Psoas muscle (tissue), 8 donors: ENCODE measurements around the gene HS6ST2. TPM values are rescaled to one million over a fixed set of nuclear protein-coding genes. Genes with fewer than 3 reads are reported as not detected.
A peak's percentile ranks its signal among the peaks of the same experiment; 100 is the strongest.

Source experiments
- ATAC-seq, 4 donors: fragments of 200-7000 bp; cut with Tn5 transposase; one replicate each; pipeline ENCODE4 v1.9.1; 2020; ENCODE audit warnings: moderate library complexity in 3 of 4, mild to moderate bottlenecking in 2 of 4
- DNase-seq, 2 donors: peaks; one replicate each; pipeline ENCODE4 v3.0.0-alpha.2; 2020
- H3K27ac ChIP-seq: fragments of 200-600 bp; one replicate; pipeline ENCODE4 v1.8.0; 2022
- H3K27me3 ChIP-seq, 3 donors: fragments of 200-600 bp in 1 of 3; one replicate each; pipeline versions ENCODE4 v1.6.1 to v1.8.0; 2013 to 2022; ENCODE audit warnings: low read length in 2 of 3, mild to moderate bottlenecking in 2 of 3, moderate library complexity in 1 of 3; ENCODE audit not compliant: insufficient read depth in 3 of 3
- H3K36me3 ChIP-seq, 2 donors: fragments of 200-600 bp in 1 of 2; one replicate each; pipeline versions ENCODE4 v1.6.1 to v1.8.0; 2013 to 2022; ENCODE audit warnings: low read depth in 1 of 2, mild to moderate bottlenecking in 1 of 2, moderate library complexity in 1 of 2; ENCODE audit not compliant: insufficient read depth in 1 of 2
- H3K4me1 ChIP-seq: fragments of 200-600 bp; one replicate; pipeline ENCODE4 v1.8.0; 2022
- H3K4me3 ChIP-seq: fragments of 200-600 bp; one replicate; pipeline ENCODE4 v1.8.0; 2022; ENCODE audit warnings: mild to moderate bottlenecking
- H3K9me3 ChIP-seq: fragments of 200-600 bp; one replicate; pipeline ENCODE4 v1.8.0; 2022
- WGBS, 3 donors: extraction: QIAGEN DNeasy Blood & Tissue Kit; methylation state at CpG; one replicate each; pipeline versions ENCODE4 v1.1.6 to v1.1.7; 2013; 5-methylcytosine and 5-hydroxymethylcytosine counted together
- intact Hi-C, 2 donors: fragments of 100-400 bp; cut with DNase I; formaldehyde crosslinking; loops; one replicate each; pipeline versions ENCODE4 v1.11.0 to v1.14.2; 2022
- polyA plus RNA-seq, 3 donors: library from polyadenylated mRNA; stranded (reverse); fragments of 200-250 nt; gene quantifications; one replicate each; pipeline ENCODE4 v1.2.3, GENCODE V29; 2013
- total RNA-seq, 4 donors: library from RNA; stranded (reverse); fragmentation: NEBNext Ultra II Directional in 2 of 4; extraction: Animal tissue kit (Norgen Biotek cat#: 25700) in 2 of 4; gene quantifications; one replicate each; pipeline versions ENCODE4 v1.2.1 to v1.2.4, GENCODE V29; 2021 to 2023
- TF ChIP-seq, protein P1 (sequence below): fragments of 200-600 bp; IDR thresholded peaks from one replicate; pipeline ENCODE4 v1.8.0; 2022; ENCODE audit warnings: antibody characterized with exemption
- donor health status: healthy with polysubstance abuse.
- donor health status: DM: no; HTN: no; CAD: no; lungs with moderate emphysema.
- donor health status: Bipolar disorder and iron deficiency.
- donor health status: healthy.
- donor health status: DM: yes; HTN: yes; CAD: no.
- donor health status: DM: no; HTN: no; CAD: no.
- donor health status: DM: no; HTN: no; CAD: no.
- donor health status: DM: yes; HTN: yes; CAD: no.

HS6ST2 gene
- total and polyA plus RNA-seq, 7 donors, result 0.30 to 10.0 (median 1.3) TPM

DNA sequence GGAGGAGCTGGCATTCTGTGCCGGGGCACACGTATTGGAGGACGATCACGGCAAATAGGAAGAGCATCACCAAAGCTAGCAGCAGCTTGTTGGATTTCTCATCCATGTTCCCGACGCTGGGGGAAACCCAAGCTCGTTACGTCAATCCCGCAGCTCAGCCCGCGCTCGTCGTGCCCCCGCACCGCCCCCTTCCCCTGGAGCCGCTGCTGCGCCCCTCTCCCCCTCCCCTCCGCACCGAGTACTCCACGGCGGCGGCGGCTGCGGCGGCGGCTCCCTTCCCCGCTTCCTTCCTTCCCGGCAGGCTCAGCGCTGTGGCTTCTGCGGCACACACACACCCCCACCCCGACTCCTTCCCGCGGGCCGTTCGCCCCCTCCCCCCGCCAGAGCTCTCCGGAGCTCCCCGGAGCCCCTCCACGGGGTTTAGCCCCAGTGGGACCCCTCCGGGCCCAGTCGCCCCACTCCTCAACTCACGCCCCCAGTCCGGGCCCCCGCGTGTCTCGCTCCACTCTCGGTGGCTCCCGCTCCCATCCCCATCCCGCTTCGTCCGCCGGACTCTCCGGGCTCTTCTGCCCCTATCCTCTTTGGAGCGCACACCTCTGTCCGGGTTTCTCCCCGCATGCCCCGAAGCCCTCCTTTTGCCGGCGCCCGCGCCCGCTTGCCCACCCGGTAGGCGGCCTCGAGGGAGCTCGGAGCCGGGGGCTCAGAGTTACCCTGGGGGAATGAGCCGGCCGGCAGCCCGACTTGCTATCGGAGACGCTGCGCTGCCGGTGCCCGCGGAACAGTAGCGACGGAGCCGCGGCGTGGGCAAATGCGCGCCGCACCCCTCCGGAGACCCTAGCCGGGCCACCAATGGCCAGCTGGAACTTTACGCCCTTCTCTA lies 978 bp downstream of the HS6ST2 start:
- TF ChIP-seq, protein P1, sequence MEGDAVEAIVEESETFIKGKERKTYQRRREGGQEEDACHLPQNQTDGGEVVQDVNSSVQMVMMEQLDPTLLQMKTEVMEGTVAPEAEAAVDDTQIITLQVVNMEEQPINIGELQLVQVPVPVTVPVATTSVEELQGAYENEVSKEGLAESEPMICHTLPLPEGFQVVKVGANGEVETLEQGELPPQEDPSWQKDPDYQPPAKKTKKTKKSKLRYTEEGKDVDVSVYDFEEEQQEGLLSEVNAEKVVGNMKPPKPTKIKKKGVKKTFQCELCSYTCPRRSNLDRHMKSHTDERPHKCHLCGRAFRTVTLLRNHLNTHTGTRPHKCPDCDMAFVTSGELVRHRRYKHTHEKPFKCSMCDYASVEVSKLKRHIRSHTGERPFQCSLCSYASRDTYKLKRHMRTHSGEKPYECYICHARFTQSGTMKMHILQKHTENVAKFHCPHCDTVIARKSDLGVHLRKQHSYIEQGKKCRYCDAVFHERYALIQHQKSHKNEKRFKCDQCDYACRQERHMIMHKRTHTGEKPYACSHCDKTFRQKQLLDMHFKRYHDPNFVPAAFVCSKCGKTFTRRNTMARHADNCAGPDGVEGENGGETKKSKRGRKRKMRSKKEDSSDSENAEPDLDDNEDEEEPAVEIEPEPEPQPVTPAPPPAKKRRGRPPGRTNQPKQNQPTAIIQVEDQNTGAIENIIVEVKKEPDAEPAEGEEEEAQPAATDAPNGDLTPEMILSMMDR, result no peak
- H3K4me3 ChIP-seq, result peak overlapping the region; percentile 66
- intact Hi-C loops, result loop anchor here (5.0 to 10.0 kb wide), 2 partner anchors 213 to 215 kb away; no protein-coding TSS in a partner anchor
- H3K36me3 ChIP-seq, result no peaks in the 10 kb centered on the region
- ATAC-seq (peak; percentile 39 to 59 (median 43)), DNase-seq (peak in 1 of 2 donors; percentile 18)
- 0 to 36% (median 1%) methylated on average over 48 to 84 of the region's 87 CpGs for WGBS, 3 donors
- H3K27me3 ChIP-seq, result peaks cover 0 to 50% (median 0%) of the 10 kb centered on the region in 3 donors
- H3K4me1 ChIP-seq, result no peaks in the 10 kb centered on the region
- H3K9me3 ChIP-seq, result no peaks in the 10 kb centered on the region
- peak overlapping the region; percentile 50 for H3K27ac ChIP-seq

DNA sequence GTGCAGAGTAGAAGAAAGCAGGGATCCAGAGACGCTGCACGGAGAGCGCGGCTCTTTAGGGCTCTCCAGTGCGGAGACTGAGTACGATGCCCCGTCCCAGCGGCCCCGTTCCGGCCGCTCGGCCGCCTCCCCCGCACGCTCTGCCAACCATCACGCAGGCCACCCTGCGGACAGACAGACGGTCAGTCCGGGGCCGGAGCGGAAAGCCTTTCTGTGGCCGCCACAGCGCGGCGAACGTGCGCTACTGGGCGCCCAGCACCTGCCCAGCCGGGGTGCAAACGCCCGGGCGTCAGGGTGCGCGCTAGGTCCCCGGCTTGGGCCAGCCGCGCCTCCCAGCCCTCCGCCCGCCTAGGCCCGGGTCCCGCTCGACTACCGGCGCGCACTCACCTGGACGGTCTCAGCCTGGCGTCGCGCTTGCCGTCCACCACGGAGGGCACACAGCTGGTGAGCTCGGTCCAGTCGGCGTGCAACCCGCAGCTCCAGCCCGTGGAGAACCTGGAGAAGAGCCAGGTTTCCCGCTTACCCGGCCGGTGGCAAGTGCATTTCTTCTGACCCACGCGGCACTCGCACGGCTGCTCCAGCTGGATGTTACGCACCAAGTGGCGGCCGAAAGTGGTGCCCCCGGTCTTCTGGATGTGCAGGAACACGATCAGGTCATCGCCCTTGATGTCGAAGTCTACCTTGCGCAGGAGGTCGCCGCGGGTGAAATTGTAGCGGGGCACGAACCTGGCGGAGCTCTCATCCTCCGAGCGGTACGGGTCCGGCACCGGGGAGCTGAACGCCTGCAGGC lies 1.8 kb downstream of the HS6ST2 start:
- ATAC-seq, result peak; percentile 13 to 45 (median 37)
- Histone ChIP-seq H3K36me3 (no peaks in the 10 kb centered on the region), H3K27me3 (peaks cover 0 to 48% (median 0%) of the 10 kb centered on the region in 3 donors), H3K27ac (no peak overlapping the region), H3K4me3 (peak overlapping the region; percentile 66), H3K9me3 (no peaks in the 10 kb centered on the region), H3K4me1 (no peaks in the 10 kb centered on the region)
- intact Hi-C loops, result loop anchor here (5.0 to 10.0 kb wide), 2 partner anchors 212 to 214 kb away; no protein-coding TSS in a partner anchor
- TF ChIP-seq, protein P1, result no peak
- WGBS, 3 donors, result 0 to 35% (median 1%) methylated on average over 36 to 83 of the region's 83 CpGs
- peak in 1 of 2 donors; percentile 13 for DNase-seq

DNA sequence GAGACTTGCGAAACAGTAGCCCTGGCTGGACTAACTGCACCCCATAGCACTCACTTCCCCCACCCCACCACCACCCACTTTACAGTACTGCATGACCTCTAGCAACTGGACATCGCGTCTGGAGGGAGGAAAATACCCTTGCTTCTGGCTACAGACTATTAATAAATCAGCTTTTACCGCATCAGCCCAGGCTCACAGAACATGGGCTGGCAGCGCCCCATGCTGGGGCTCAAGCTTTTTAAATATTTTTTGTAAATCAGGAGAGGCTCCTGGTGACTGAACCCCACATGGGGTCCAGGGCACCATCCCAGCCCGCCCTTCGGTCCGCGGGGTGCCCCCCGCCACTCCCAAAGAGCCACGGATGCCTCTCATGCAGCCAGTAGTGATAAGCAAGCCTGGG lies 2.7 kb downstream of the HS6ST2 start:
- H3K27ac ChIP-seq, result no peak overlapping the region
- no peaks in the 10 kb centered on the region for H3K9me3 ChIP-seq
- 21 to 37% (median 30%) methylated on average over 11 of the region's 11 CpGs for WGBS, 3 donors
- H3K27me3 ChIP-seq, result peaks cover 0 to 40% (median 0%) of the 10 kb centered on the region in 3 donors
- TF ChIP-seq, protein P1, result no peak
- ATAC-seq, result no peak
- no peak for DNase-seq
- intact Hi-C loops, result loop anchor here (5.0 to 10.0 kb wide), 2 partner anchors 211 to 213 kb away; no protein-coding TSS in a partner anchor
- peak overlapping the region; percentile 66 for H3K4me3 ChIP-seq
- H3K4me1 ChIP-seq, result no peaks in the 10 kb centered on the region
- no peaks in the 10 kb centered on the region for H3K36me3 ChIP-seq

DNA sequence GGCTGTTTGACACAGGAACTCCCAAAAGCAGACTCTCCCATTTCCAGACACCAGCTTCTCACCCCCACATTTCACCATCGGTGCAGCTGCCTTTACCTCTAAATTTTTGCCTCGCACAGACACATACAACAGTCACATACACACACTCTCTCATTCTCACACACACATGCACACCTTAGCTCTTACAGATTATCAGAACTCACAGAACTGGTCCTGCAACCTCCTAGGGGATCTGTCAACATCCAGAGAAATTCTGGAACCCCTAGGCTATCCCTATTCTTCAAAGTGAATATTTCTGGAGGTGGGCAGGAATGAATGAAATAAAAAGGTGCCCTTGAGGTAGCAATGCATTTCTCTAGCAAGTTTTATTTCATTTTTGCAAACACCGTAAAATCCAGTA lies 4.1 kb downstream of the HS6ST2 start:
- Histone ChIP-seq H3K36me3 (no peaks in the 10 kb centered on the region), H3K27ac (no peak overlapping the region), H3K9me3 (no peaks in the 10 kb centered on the region), H3K27me3 (peaks cover 0 to 37% (median 0%) of the 10 kb centered on the region in 3 donors), H3K4me3 (no peak overlapping the region), H3K4me1 (no peaks in the 10 kb centered on the region)
- TF ChIP-seq, protein P1, result no peak
- 86 to 94% (median 91%) methylated on average over 3 of the region's 3 CpGs for WGBS, 3 donors
- DNase-seq, result no peak
- intact Hi-C loops, result loop anchor here in 1 of 2 donors (10.0 kb wide), 1 partner anchor 210 kb away; no protein-coding TSS in a partner anchor
- no peak for ATAC-seq
